Measurements from ENCODE around the gene DNAJC9. TPM values are rescaled to one million over a fixed set of nuclear protein-coding genes. Genes with fewer than 3 reads are reported as not detected.

DNAJC9 gene
- total and polyA plus RNA-seq, 12 donors: 10.6 to 39.9 (median 13.7) TPM

DNA sequence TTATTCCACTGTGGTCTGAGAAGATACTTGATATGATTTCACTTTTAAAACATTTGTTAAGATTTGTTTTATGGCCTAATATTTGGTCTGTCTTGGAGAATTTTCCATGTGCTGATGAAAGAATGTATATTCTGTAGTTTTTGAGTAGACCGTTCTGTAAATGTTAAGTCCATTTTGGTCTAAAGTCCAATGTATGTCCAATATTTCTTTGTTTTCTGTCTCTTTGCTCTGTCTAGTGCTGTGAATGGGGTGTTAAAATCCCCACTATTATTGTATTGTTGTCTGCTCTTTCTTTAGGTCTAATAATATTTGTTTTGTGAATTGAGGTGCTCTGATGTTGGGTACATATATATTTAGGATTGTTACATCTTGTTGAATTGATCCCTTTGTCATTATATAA is 31.3 kb downstream of the DNAJC9 start:
- Histone ChIP-seq H3K36me3 (replicated peaks in 1 of 2) (peaks cover 0 to 3% of the 10 kb centered on the region in 2 donors), H3K27ac (no peak overlapping the region), H3K27me3 (no peaks in the 10 kb centered on the region), H3K9me3 (replicated peaks in 1 of 3) (no peaks in the 10 kb centered on the region), H3K4me3 (no peak overlapping the region), H3K4me1 (replicated peaks in 1 of 2) (peaks cover 7 to 9% of the 10 kb centered on the region in 2 donors)
- WGBS, 4 donors: 89 to 100% (median 99%) methylated on average over 1 of the region's 1 CpG
- intact Hi-C loops (cut with DNase I): no loop called here
- TF ChIP-seq, protein P1, sequence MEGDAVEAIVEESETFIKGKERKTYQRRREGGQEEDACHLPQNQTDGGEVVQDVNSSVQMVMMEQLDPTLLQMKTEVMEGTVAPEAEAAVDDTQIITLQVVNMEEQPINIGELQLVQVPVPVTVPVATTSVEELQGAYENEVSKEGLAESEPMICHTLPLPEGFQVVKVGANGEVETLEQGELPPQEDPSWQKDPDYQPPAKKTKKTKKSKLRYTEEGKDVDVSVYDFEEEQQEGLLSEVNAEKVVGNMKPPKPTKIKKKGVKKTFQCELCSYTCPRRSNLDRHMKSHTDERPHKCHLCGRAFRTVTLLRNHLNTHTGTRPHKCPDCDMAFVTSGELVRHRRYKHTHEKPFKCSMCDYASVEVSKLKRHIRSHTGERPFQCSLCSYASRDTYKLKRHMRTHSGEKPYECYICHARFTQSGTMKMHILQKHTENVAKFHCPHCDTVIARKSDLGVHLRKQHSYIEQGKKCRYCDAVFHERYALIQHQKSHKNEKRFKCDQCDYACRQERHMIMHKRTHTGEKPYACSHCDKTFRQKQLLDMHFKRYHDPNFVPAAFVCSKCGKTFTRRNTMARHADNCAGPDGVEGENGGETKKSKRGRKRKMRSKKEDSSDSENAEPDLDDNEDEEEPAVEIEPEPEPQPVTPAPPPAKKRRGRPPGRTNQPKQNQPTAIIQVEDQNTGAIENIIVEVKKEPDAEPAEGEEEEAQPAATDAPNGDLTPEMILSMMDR (IDR thresholded peaks at IDR 0.05): no peak
- TF ChIP-seq POLR2A (IDR thresholded peaks at IDR 0.05): no peak
- DNase-seq: no peak

DNA sequence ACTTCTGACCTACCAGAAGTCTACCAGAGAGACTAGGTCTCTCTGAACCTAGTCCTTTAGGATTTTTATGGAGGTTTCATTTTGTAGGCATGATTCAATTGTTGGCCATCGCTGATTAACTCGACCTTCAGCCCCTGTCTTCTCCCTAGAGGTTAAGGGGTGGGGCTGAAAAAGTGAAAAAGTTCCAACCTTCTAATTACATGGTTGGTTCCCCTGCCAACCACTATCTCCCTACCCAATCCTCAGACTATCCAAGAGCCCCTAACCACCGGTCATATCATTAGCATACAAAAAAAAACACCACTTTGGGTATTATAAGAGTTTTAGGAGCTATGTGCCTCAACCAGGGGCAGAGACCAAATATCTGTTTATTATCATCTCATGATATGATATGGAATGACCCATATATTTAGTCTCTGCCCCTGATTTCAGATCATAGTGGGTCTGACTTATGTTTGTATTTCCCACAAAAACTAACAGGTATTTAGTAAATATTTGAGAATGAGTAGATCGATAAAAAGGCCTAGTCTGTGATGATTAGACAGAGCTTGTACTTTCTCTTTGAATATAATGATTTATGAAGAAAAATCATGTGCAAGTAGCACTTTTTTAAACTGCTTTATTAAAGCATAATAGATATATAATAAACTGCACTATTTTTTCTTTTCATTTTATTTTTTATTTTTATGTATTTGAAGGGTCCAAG is 35.8 kb downstream of the DNAJC9 start:
- H3K27me3 ChIP-seq: no peaks in the 10 kb centered on the region
- intact Hi-C loops (cut with DNase I): no loop called here
- TF ChIP-seq, protein P1 (IDR thresholded peaks at IDR 0.05): no peak
- no peak for TF ChIP-seq POLR2A (IDR thresholded peaks at IDR 0.05)
- H3K27ac ChIP-seq: no peak overlapping the region
- H3K9me3 ChIP-seq (replicated peaks in 1 of 3): no peaks in the 10 kb centered on the region
- 64 to 83% (median 75%) methylated on average over 4 of the region's 4 CpGs for WGBS, 4 donors
- H3K4me3 ChIP-seq: no peak overlapping the region
- DNase-seq: no peak
- H3K4me1 ChIP-seq (replicated peaks in 1 of 2): peaks cover 0 to 9% of the 10 kb centered on the region in 2 donors
- H3K36me3 ChIP-seq (replicated peaks in 1 of 2): no peaks in the 10 kb centered on the region

DNA sequence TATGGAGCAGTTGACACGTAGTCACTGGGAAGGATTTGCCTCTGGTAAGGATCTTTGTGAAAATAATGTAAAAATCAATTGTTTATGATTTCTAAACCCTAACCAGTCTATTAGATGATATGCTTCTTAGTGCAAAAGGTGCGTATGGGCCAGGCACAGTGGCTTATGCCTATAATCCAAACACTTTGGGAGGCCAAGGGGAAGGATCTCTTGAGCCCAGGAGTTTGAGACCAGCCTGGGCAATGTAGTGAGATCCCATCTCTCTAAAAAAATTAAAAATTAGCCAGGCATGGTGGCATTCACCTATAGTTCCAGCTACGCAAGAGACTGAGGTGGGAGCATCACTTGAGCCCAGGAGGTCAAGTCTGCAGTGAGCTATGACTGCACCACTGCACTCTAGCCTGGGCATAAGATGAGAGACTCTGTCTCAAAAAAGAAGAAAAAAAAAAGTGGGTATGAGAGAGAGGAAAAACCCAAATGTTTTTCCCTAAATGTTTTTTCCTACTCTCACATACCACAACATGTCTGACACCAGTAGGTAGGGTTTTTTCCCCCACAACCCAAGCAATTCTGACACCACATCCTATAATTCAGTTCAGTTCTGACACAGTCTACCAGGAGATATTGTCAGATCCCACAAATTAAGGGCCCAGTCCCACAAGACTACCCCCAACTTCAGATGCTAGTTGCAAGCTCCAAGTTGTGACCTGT is 36.5 kb downstream of the DNAJC9 start:
- no peak for DNase-seq
- 97 to 99% (median 98%) methylated on average over 3 of the region's 3 CpGs for WGBS, 4 donors
- TF ChIP-seq POLR2A (IDR thresholded peaks at IDR 0.05): no peak
- TF ChIP-seq, protein P1 (IDR thresholded peaks at IDR 0.05): no peak
- no peak overlapping the region for H3K4me3 ChIP-seq
- no peaks in the 10 kb centered on the region for H3K9me3 ChIP-seq (replicated peaks in 1 of 3)
- H3K27me3 ChIP-seq: no peaks in the 10 kb centered on the region
- H3K27ac ChIP-seq: no peak overlapping the region
- H3K36me3 ChIP-seq (replicated peaks in 1 of 2): no peaks in the 10 kb centered on the region
- H3K4me1 ChIP-seq (replicated peaks in 1 of 2): peaks cover 0 to 9% of the 10 kb centered on the region in 2 donors
- intact Hi-C loops (cut with DNase I): no loop called here

DNA sequence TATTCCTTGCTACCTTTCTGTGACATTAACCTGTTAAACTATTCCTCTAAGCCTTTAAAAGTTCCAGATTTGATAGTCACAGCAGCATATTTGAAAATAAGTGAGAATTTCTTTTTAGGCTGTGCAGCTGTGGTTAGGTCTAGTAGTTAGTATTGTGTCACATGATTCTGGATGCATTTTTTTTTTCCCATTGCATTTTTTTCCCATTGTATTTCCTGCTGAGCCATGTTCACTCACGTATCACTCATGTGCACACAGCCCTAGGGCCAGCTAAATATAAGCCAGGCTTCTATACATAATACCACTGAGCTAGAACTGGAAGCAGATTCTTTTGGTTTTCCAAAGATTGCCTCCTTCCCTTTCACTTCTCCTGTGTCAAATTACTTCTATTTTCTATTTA is 37.4 kb downstream of the DNAJC9 start:
- Histone ChIP-seq H3K9me3 (replicated peaks in 1 of 3) (no peaks in the 10 kb centered on the region), H3K27ac (no peak overlapping the region), H3K36me3 (replicated peaks in 1 of 2) (no peaks in the 10 kb centered on the region), H3K27me3 (no peaks in the 10 kb centered on the region), H3K4me1 (replicated peaks in 1 of 2) (peaks cover 0 to 9% of the 10 kb centered on the region in 2 donors), H3K4me3 (no peak overlapping the region)
- 76 to 90% (median 80%) methylated on average over 1 of the region's 1 CpG for WGBS, 4 donors
- no peak for DNase-seq
- intact Hi-C loops (cut with DNase I): no loop called here
- TF ChIP-seq, protein P1 (IDR thresholded peaks at IDR 0.05): no peak
- TF ChIP-seq POLR2A (IDR thresholded peaks at IDR 0.05): no peak

Measured in adrenal gland (tissue), 12 donors.